ENCODE data around the gene NDUFAF8. TPM values are rescaled to one million over a fixed set of nuclear protein-coding genes. Genes with fewer than 3 reads are reported as not detected.
A peak's percentile ranks its signal among the peaks of the same experiment; 100 is the strongest.

The NDUFAF8 gene
- total RNA-seq, 3 donors from 2014 or later (not counting 1 experiment from before 2014, with no cell fraction given) = 28.6 to 36.4 (median 34.9) TPM

DNA sequence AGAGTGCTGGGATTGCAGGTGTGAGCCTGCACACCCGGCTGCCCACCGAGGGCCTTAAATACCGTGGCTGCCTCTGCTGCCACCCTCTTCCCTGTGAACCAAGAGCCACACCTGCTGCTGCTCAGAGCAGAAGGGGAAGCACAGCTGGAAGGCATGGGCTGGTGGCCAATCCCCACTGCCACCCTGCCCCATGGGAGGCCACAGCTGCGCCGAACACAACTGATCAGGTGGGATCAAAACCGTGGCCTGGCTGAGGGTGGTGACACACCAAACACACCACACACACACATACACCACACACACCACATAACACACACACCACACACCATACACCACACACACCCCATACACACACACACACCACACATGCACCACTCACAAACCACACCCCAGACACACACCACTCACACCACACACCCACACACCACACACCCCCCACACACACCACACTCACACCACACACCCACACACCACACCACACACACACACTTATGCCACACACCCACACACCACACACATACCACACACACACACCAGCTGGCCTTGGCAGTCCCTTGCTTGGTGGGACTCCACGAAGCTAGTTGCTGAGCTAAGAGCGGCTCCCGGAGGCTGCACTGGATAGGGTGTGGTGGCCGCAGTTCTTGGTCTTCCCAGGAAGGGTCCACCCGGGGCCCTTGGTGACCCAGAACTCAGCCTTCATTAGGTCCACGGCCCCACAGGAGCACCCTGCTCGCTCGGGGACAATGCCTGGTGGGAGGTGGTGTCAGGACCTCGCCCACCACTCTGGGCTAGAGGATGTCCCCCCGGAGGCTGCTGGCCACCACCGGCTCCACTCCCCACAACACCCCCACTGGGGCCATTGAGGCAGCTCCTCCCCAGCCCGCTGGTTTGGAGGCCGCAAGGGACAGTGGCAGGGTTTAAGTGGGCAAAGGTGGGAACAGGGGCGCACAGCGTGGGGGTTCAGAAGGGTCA is 31.2 kb upstream of the NDUFAF8 start:
- H3K27ac ChIP-seq (ENCODE audit: low read length) = no peak overlapping the region
- intact Hi-C loops (cut with micrococcal nuclease) = no loop called here
- Mint-ChIP-seq H3K27ac (peak overlapping the region; percentile 31 to 69), H3K4me1 (no peaks in the 10 kb centered on the region), H3K9me3 (no peaks in the 10 kb centered on the region), H3K27me3 (ENCODE audit: low read depth in 2 of 2) (no peaks in the 10 kb centered on the region), H3K36me3 (no peaks in the 10 kb centered on the region), H3K4me3 (no peak overlapping the region)
- DNase-seq (no peak), ATAC-seq (no peak)
- H3K4me1 ChIP-seq (ENCODE audit: control insufficient read depth, insufficient read depth, low read length) = no peaks in the 10 kb centered on the region
- H3K4me3 ChIP-seq (ENCODE audit: low read length) = no peak overlapping the region
- TF ChIP-seq, protein P1, sequence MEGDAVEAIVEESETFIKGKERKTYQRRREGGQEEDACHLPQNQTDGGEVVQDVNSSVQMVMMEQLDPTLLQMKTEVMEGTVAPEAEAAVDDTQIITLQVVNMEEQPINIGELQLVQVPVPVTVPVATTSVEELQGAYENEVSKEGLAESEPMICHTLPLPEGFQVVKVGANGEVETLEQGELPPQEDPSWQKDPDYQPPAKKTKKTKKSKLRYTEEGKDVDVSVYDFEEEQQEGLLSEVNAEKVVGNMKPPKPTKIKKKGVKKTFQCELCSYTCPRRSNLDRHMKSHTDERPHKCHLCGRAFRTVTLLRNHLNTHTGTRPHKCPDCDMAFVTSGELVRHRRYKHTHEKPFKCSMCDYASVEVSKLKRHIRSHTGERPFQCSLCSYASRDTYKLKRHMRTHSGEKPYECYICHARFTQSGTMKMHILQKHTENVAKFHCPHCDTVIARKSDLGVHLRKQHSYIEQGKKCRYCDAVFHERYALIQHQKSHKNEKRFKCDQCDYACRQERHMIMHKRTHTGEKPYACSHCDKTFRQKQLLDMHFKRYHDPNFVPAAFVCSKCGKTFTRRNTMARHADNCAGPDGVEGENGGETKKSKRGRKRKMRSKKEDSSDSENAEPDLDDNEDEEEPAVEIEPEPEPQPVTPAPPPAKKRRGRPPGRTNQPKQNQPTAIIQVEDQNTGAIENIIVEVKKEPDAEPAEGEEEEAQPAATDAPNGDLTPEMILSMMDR (IDR thresholded peaks at IDR 0.05) = no peak
- H3K9me3 ChIP-seq (ENCODE audit: control insufficient read depth, insufficient read depth, low read length) = no peaks in the 10 kb centered on the region
- 78% methylated on average over 21 of the region's 21 CpGs for WGBS (ENCODE audit: insufficient coverage)
- no peaks in the 10 kb centered on the region for H3K27me3 ChIP-seq (ENCODE audit: control insufficient read depth, insufficient read depth, low read length)
- H3K36me3 ChIP-seq (ENCODE audit: control insufficient read depth, insufficient read depth, low read length) = no peaks in the 10 kb centered on the region

DNA sequence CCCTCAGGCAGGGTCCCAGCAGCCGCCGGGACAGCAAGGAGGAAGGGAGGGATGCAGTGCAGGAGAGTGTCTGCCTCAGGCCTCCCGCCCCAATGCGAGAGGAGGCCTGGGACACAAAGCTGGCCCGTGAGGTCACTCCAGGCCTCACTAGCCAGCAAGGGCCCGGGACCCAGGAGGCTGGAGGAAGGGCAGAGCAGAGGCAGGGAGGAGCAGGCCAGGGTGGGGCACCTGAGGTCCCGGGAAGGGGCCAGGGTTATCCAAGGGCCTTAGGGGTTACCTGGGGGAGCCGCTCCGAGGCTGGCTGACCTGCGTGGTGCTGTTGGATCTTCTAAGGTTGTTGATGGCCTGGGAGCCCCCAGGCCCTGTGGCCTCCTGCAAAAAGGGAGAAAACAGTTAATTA is 30.5 kb upstream of the NDUFAF8 start:
- H3K27me3 ChIP-seq (ENCODE audit: control insufficient read depth, insufficient read depth, low read length) = no peaks in the 10 kb centered on the region
- TF ChIP-seq, protein P1 (IDR thresholded peaks at IDR 0.05) = no peak
- no peaks in the 10 kb centered on the region for H3K9me3 ChIP-seq (ENCODE audit: control insufficient read depth, insufficient read depth, low read length)
- no peaks in the 10 kb centered on the region for H3K36me3 ChIP-seq (ENCODE audit: control insufficient read depth, insufficient read depth, low read length)
- Mint-ChIP-seq H3K4me1 (no peaks in the 10 kb centered on the region), H3K9me3 (no peaks in the 10 kb centered on the region), H3K27me3 (ENCODE audit: low read depth in 2 of 2) (no peaks in the 10 kb centered on the region), H3K27ac (no peak overlapping the region), H3K4me3 (no peak overlapping the region), H3K36me3 (no peaks in the 10 kb centered on the region)
- DNase-seq = no peak
- no peak overlapping the region for H3K4me3 ChIP-seq (ENCODE audit: low read length)
- no peak overlapping the region for H3K27ac ChIP-seq (ENCODE audit: low read length)
- no peaks in the 10 kb centered on the region for H3K4me1 ChIP-seq (ENCODE audit: control insufficient read depth, insufficient read depth, low read length)
- intact Hi-C loops (cut with micrococcal nuclease) = no loop called here
- no peak for ATAC-seq
- 96% methylated on average over 10 of the region's 10 CpGs for WGBS (ENCODE audit: insufficient coverage)

DNA sequence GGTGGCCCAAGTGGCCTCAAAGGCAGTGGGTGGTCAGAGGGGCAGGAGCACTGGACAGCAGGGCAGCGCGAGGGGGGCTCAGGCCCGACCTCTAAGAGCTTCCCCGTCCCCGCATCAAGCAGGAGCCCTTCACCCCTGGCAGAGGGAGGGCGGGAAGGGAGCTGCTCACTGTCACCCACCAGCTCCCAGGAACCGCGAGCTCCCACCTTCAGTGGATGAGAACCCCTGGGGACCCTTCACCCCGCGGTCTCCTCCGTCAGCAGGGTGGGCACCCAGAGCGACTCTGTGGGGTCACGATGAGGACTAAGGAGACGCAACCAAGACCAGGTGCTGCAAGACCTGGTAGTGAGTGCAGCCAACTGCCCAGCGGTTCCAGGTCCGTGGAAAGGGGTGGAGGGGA is 30.0 kb upstream of the NDUFAF8 start:
- no peak overlapping the region for H3K27ac Mint-ChIP-seq
- no peak for DNase-seq
- no peak for ATAC-seq
- no peaks in the 10 kb centered on the region for H3K27me3 ChIP-seq (ENCODE audit: control insufficient read depth, insufficient read depth, low read length)
- H3K36me3 ChIP-seq (ENCODE audit: control insufficient read depth, insufficient read depth, low read length) = no peaks in the 10 kb centered on the region
- no peaks in the 10 kb centered on the region for H3K9me3 ChIP-seq (ENCODE audit: control insufficient read depth, insufficient read depth, low read length)
- no peak overlapping the region for H3K4me3 Mint-ChIP-seq
- WGBS (ENCODE audit: insufficient coverage) = 98% methylated on average over 16 of the region's 16 CpGs
- H3K27me3 Mint-ChIP-seq (ENCODE audit: low read depth in 2 of 2) = no peaks in the 10 kb centered on the region
- H3K4me1 ChIP-seq (ENCODE audit: control insufficient read depth, insufficient read depth, low read length) = no peaks in the 10 kb centered on the region
- no peaks in the 10 kb centered on the region for H3K36me3 Mint-ChIP-seq
- no peak overlapping the region for H3K4me3 ChIP-seq (ENCODE audit: low read length)
- no peaks in the 10 kb centered on the region for H3K9me3 Mint-ChIP-seq
- TF ChIP-seq, protein P1 (IDR thresholded peaks at IDR 0.05) = no peak
- intact Hi-C loops (cut with micrococcal nuclease) = no loop called here
- H3K27ac ChIP-seq (ENCODE audit: low read length) = no peak overlapping the region
- H3K4me1 Mint-ChIP-seq = no peaks in the 10 kb centered on the region

Measured in natural killer cell (primary cell).